Psoas muscle (tissue), 8 donors: ENCODE data around the gene ARHGAP45. TPM values are rescaled to one million over a fixed set of nuclear protein-coding genes. Genes with fewer than 3 reads are reported as not detected.

Source experiments
- ATAC-seq, 4 donors: fragments of 200-7000 bp; cut with Tn5 transposase; one replicate each; pipeline ENCODE4 v1.9.1; 2020; ENCODE audit warnings: moderate library complexity in 3 of 4, mild to moderate bottlenecking in 2 of 4
- DNase-seq, 2 donors: peaks; one replicate each; pipeline ENCODE4 v3.0.0-alpha.2; 2020
- H3K27ac ChIP-seq: fragments of 200-600 bp; one replicate; pipeline ENCODE4 v1.8.0; 2022
- H3K27me3 ChIP-seq, 3 donors: fragments of 200-600 bp in 1 of 3; one replicate each; pipeline versions ENCODE4 v1.6.1 to v1.8.0; 2013 to 2022; ENCODE audit warnings: low read length in 2 of 3, mild to moderate bottlenecking in 2 of 3, moderate library complexity in 1 of 3; ENCODE audit not compliant: insufficient read depth in 3 of 3
- H3K36me3 ChIP-seq, 2 donors: fragments of 200-600 bp in 1 of 2; one replicate each; pipeline versions ENCODE4 v1.6.1 to v1.8.0; 2013 to 2022; ENCODE audit warnings: low read depth in 1 of 2, mild to moderate bottlenecking in 1 of 2, moderate library complexity in 1 of 2; ENCODE audit not compliant: insufficient read depth in 1 of 2
- H3K4me1 ChIP-seq: fragments of 200-600 bp; one replicate; pipeline ENCODE4 v1.8.0; 2022
- H3K4me3 ChIP-seq: fragments of 200-600 bp; one replicate; pipeline ENCODE4 v1.8.0; 2022; ENCODE audit warnings: mild to moderate bottlenecking
- H3K9me3 ChIP-seq: fragments of 200-600 bp; one replicate; pipeline ENCODE4 v1.8.0; 2022
- CTCF ChIP-seq: fragments of 200-600 bp; IDR thresholded peaks from one replicate; pipeline ENCODE4 v1.8.0; 2022; ENCODE audit warnings: antibody characterized with exemption
- whole genome bisulfite sequencing, 3 donors: extraction: QIAGEN DNeasy Blood & Tissue Kit; methylation state at CpG; one replicate each; pipeline versions ENCODE4 v1.1.6 to v1.1.7; 2013; 5-methylcytosine and 5-hydroxymethylcytosine counted together
- intact Hi-C, 2 donors: fragments of 100-400 bp; cut with DNase I; formaldehyde crosslinking; loops; one replicate each; pipeline versions ENCODE4 v1.11.0 to v1.14.2; 2022
- polyA plus RNA-seq, 3 donors: library from polyadenylated mRNA; stranded (reverse); fragments of 200-250 nt; gene quantifications; one replicate each; pipeline ENCODE4 v1.2.3, GENCODE V29; 2013
- total RNA-seq, 4 donors: library from RNA; stranded (reverse); fragmentation: NEBNext Ultra II Directional in 2 of 4; extraction: Animal tissue kit (Norgen Biotek cat#: 25700) in 2 of 4; gene quantifications; one replicate each; pipeline versions ENCODE4 v1.2.1 to v1.2.4, GENCODE V29; 2021 to 2023
- donor health status: healthy with polysubstance abuse.
- donor health status: DM: no; HTN: no; CAD: no; lungs with moderate emphysema.
- donor health status: Bipolar disorder and iron deficiency.
- donor health status: healthy.
- donor health status: DM: yes; HTN: yes; CAD: no.
- donor health status: DM: no; HTN: no; CAD: no.
- donor health status: DM: no; HTN: no; CAD: no.
- donor health status: DM: yes; HTN: yes; CAD: no.

Gene ARHGAP45
- total and polyA plus RNA-seq, 7 donors, result 1.2 to 4.0 (median 2.0) TPM

- Histone ChIP-seq H3K4me1 (peaks cover 32% of the 10 kb centered on the region), H3K4me3 (peak overlapping the region; percentile 74), H3K9me3 (no peaks in the 10 kb centered on the region), H3K27me3 (no peaks in the 10 kb centered on the region), H3K27ac (peak overlapping the region; percentile 82), H3K36me3 (peaks cover 0 to 35% of the 10 kb centered on the region in 2 donors)
- DNase-seq (peak; percentile 25 to 64), ATAC-seq (no peak)
- WGBS, 3 donors, result 47 to 56% (median 53%) methylated on average over 23 of the region's 23 CpGs
- no peak for TF ChIP-seq CTCF
- intact Hi-C loops, result loop anchor here (5.0 kb wide), 1 partner anchor 49 kb away; no protein-coding TSS in a partner anchor
Observed at GRCh38 chr19:1042689-1043511, 24.1 kb upstream of the ARHGAP45 start.

GRCh38 chr19:1045247-1045603 lies 21.7 kb upstream of the ARHGAP45 start:
- intact Hi-C loops, result no loop called here
- H3K27ac ChIP-seq, result no peak overlapping the region
- DNase-seq (peak; percentile 20 to 64), ATAC-seq (peak in 1 of 4 donors; percentile 10)
- TF ChIP-seq CTCF, result no peak
- 79 to 84% (median 83%) methylated on average over 10 of the region's 10 CpGs for WGBS, 3 donors
- H3K4me3 ChIP-seq, result no peak overlapping the region
- H3K4me1 ChIP-seq, result peaks cover 22% of the 10 kb centered on the region
- H3K36me3 ChIP-seq, result peaks cover 0 to 35% of the 10 kb centered on the region in 2 donors
- no peaks in the 10 kb centered on the region for H3K9me3 ChIP-seq
- no peaks in the 10 kb centered on the region for H3K27me3 ChIP-seq

- peak in 1 of 2 donors; percentile 10 for DNase-seq
- Histone ChIP-seq H3K36me3 (peaks cover 0 to 35% of the 10 kb centered on the region in 2 donors), H3K27me3 (no peaks in the 10 kb centered on the region), H3K27ac (no peak overlapping the region), H3K4me3 (no peak overlapping the region), H3K9me3 (no peaks in the 10 kb centered on the region), H3K4me1 (peaks cover 14% of the 10 kb centered on the region)
- no peak for TF ChIP-seq CTCF
- intact Hi-C loops, result no loop called here
- 85 to 92% (median 91%) methylated on average over 33 of the region's 33 CpGs for WGBS, 3 donors
- no peak for ATAC-seq
Observed at GRCh38 chr19:1046117-1046626, 20.8 kb upstream of the ARHGAP45 start.

- Histone ChIP-seq H3K27me3 (no peaks in the 10 kb centered on the region), H3K4me3 (no peak overlapping the region), H3K36me3 (peaks cover 0 to 35% of the 10 kb centered on the region in 2 donors), H3K27ac (no peak overlapping the region), H3K4me1 (peaks cover 6% of the 10 kb centered on the region), H3K9me3 (no peaks in the 10 kb centered on the region)
- DNase-seq, result peak; percentile 13 to 48
- ATAC-seq, result no peak
- 88 to 90% (median 90%) methylated on average over 69 to 77 of the region's 77 CpGs for WGBS, 3 donors
- intact Hi-C loops, result no loop called here
- no peak for TF ChIP-seq CTCF
Observed at GRCh38 chr19:1046836-1047695, 19.9 kb upstream of the ARHGAP45 start.
